Measurements from ENCODE around the gene SVBP. TPM values are rescaled to one million over a fixed set of nuclear protein-coding genes. Genes with fewer than 3 reads are reported as not detected.

Gene SVBP
- total and polyA plus RNA-seq, 2 of the 8 experiments (the other 6 are each of a cell fraction or from before 2014, with no cell fraction given), result 29.7 to 30.2 TPM

DNA sequence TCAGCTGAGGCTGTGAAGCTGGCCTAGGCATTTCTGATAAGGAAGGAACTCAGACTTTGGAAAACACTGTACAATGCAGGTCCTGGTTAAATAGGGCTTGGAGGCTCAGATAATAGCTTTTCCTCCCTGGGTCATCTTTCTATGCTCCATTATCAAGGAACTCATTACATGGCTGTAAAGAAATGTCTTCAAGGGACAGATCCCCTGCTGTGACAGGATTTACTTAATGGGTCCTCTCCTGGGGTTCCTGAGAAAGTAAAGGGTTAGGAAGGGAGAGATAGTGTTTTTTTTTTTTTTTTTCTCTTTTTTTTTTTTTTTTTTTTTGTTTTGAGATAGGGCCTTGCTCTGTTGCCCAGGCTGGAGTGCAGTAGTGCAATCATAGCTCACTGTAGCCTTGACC is 14.1 kb upstream of the SVBP start:
- H2BK5ac ChIP-seq (ENCODE audit: low read depth, low read length), result no peak overlapping the region
- H3K27me3 ChIP-seq (replicated peaks in 1 of 4; ENCODE audit: control insufficient read depth in 3 of 4, extremely low read depth in 1 of 4, insufficient read depth in 3 of 4, low read length in 3 of 4), result no peaks in the 10 kb centered on the region
- no peaks in the 10 kb centered on the region for H3K9me3 ChIP-seq (ENCODE audit: insufficient read depth in 2 of 2, low read depth in 1 of 2, low read length in 1 of 2)
- H3K9ac ChIP-seq (replicated peaks in 1 of 4; ENCODE audit: extremely low read depth in 1 of 4, low read depth in 3 of 4, low read length in 3 of 4), result no peak overlapping the region
- no peaks in the 10 kb centered on the region for H3K4me1 ChIP-seq (replicated peaks in 1 of 4; ENCODE audit: control insufficient read depth in 3 of 4, insufficient read depth in 4 of 4, low read length in 3 of 4)
- H4K20me1 ChIP-seq (replicated peaks in 1 of 2; ENCODE audit: control insufficient read depth in 1 of 2, insufficient read depth in 2 of 2, low read length in 2 of 2), result no peaks in the 10 kb centered on the region
- H3K56ac ChIP-seq (replicated peaks; ENCODE audit: insufficient read length, low read depth, low read length), result no peak overlapping the region
- no peak overlapping the region for H3K18ac ChIP-seq (ENCODE audit: extremely low read depth, low read length)
- H4K91ac ChIP-seq (replicated peaks; ENCODE audit: insufficient read length, low read length), result no peak overlapping the region
- ChIA-PET CTCF (ENCODE audit: partially characterized antibody) (interaction anchor here (0.6 to 2.9 kb wide), 12 partner anchors 9 to 454 kb away, joined by 3 to 11 read pairs (median 4); partner anchors contain the start of genes C1orf210 and P3H1), POLR2A (ENCODE audit: partially characterized antibody) (interaction anchor here (1.0 to 2.9 kb wide), 4 partner anchors 11 to 20 kb away, joined by 3 to 10 read pairs (median 6); partner anchors contain the start of genes ERMAP and ZNF691)
- H3K4me2 ChIP-seq (ENCODE audit: insufficient read depth in 1 of 2, low read depth in 2 of 2, low read length in 2 of 2), result no peak overlapping the region
- H3K36me3 ChIP-seq (ENCODE audit: control insufficient read depth in 2 of 4, insufficient read depth in 4 of 4, low read length in 3 of 4), result no peaks in the 10 kb centered on the region
- H3K4me3 ChIP-seq (ENCODE audit: extremely low read depth in 1 of 4, insufficient read depth in 2 of 4, low read depth in 3 of 4, low read length in 4 of 4), result no peak overlapping the region
- TF ChIP-seq POLR2AphosphoS5 (IDR thresholded peaks at IDR 0.05; ENCODE audit: low read depth, low read length) (no peak), SIN3A (conservative IDR thresholded peaks at IDR 0.05 in 1 of 2, IDR thresholded peaks at IDR 0.05 in 1 of 2; ENCODE audit: low read depth in 1 of 2, low read length in 2 of 2) (no peak), RBBP5 (IDR thresholded peaks at IDR 0.05; ENCODE audit: borderline replicate concordance, low read depth, low read length) (no peak), HDAC2 (IDR thresholded peaks at IDR 0.05; ENCODE audit: borderline replicate concordance in 1 of 2, low read depth in 2 of 2, low read length in 2 of 2) (no peak), SP2 (IDR thresholded peaks at IDR 0.05; ENCODE audit: low read length) (no peak)
- H3K27ac ChIP-seq (ENCODE audit: low read depth, low read length), result no peak overlapping the region
- H2AFZ ChIP-seq (ENCODE audit: low read length), result no peak overlapping the region
- H2BK120ac ChIP-seq (replicated peaks; ENCODE audit: low read depth, low read length), result no peak overlapping the region
- H3K14ac ChIP-seq (ENCODE audit: insufficient read length), result no peak overlapping the region
- no peak overlapping the region for H2BK12ac ChIP-seq (ENCODE audit: low read depth, low read length)
- H3K4ac ChIP-seq (replicated peaks; ENCODE audit: insufficient read length, low read depth, low read length), result no peak overlapping the region
- no peak overlapping the region for H2BK20ac ChIP-seq (ENCODE audit: low read length)
- H4K5ac ChIP-seq (ENCODE audit: insufficient read length, low read depth, low read length), result no peak overlapping the region
- H4K8ac ChIP-seq (ENCODE audit: extremely low read depth, insufficient read depth, low read length), result no peak overlapping the region
- no peak overlapping the region for H2AK5ac ChIP-seq (ENCODE audit: low read depth, low read length)
- no peaks in the 10 kb centered on the region for H3K23me2 ChIP-seq (ENCODE audit: low read depth, low read length)
- DNase-seq (ENCODE audit: low read depth in 1 of 2, low spot score in 2 of 2), result no peak
- H3K23ac ChIP-seq (ENCODE audit: insufficient read length), result no peak overlapping the region
- H2BK15ac ChIP-seq (ENCODE audit: low read length), result no peak overlapping the region
- no peaks in the 10 kb centered on the region for H3K79me2 ChIP-seq (ENCODE audit: control insufficient read depth in 1 of 2, insufficient read depth in 2 of 2, low read length in 2 of 2)
- no peak for FAIRE-seq
- no peaks in the 10 kb centered on the region for H3K79me1 ChIP-seq (ENCODE audit: low read depth, low read length)

Data from H1 (cell line).